ENCODE data around the gene ZNF692.
A peak's percentile ranks its signal among the peaks of the same experiment; 100 is the strongest.

The ZNF692 gene

DNA sequence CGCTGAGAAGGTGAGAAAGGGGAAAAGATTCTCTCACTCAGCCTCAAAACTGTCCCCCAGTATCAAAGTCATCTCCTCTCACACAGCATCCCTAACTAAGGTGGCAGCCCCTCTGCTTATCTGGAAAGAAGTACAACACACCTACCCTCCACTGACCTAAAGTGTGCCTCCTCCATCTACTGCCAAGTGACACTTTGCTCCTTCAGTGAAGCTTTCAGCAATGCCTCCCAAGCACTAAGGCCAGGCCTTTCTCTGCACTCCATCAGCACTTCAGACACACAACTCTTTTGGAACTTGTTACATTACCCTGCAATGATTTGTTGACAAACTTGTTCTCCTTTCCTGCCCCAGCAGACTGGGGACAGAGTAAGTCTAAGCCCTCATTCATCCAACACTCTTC, 34.6 kb downstream of the ZNF692 start:
- no peak for DNase-seq

DNA sequence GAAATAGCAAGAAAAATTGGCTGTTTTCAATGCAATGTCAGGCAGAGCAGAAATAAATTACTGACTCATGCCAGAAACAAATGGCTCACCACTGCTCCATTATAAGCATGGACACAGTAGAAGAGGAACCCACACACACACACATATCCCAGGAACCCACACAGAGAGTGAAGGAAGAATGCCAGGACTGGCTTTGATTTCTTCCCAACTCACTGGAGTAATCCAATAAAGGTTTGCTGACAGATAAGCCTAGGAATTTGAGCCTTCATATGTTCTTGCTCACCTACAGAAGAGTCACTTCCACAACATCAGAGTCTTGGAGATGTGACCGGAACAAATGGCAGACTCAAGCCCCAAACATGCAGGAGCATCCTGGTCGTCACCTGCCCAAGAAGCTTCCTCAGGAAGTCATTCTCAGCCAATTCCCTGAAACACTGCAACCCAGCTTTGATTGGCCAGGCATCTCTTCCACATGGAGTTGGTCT, 35.3 kb downstream of the ZNF692 start:
- no peak for DNase-seq

DNA sequence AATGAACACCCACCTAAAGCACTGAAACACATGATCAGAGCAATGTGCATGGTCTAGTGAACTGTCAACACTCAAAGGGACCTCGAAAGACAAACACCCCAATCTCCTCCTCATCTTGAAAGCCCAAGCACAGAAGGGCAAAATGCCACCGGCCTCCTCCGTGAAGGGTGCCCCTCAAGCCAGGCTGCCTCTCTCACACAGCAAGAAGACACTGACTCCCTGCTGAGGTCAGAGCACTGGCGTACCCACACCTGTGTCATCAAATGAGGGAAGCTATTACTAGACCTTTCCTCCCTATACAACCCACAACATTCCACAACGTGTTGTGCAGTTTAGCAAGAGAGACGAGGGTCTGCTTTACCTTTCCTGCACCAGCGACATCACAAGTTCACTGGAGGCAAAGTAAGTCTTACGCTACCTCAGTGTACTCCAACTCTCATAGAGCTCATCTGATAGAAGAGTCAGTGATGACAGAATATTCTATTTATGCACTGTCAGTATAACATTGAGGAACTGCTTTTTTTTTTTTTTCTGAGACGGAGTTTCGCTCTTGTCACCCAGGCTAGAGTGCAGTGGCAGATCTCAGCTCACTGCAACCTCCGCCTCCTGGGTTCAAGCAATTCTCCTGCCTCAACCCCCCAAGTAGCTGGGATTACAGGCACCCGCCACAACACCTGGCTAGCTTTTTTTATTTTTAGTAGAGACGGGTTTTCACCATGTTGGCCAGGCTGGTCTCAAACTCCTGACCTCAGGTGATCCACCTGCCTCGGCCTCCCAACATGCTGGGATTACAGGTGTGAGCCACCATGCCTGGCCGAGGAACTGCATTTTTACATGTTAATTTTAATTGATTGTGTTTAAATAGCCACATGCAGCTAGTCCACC, 36.5 kb downstream of the ZNF692 start:
- DNase-seq: no peak

DNA sequence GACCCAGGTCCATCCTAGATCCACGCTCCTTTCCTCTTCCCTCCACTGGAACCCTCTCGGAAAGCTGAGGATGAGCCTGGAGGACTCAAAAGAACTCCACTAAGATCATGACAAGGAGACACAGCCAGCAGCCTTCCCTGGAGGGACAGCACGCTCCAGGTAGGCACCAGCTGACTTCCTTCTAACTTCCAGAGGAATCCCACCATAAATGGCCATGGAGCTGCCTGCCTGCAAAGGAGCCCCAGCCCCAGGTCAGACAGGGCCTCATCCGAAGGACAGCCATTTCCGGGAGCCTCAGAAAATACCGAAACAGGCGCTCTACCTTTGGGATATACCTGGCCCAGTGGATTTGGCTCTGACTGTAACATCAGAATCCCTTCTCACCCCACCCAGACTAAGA, 37.2 kb downstream of the ZNF692 start:
- DNase-seq: no peak

DNA sequence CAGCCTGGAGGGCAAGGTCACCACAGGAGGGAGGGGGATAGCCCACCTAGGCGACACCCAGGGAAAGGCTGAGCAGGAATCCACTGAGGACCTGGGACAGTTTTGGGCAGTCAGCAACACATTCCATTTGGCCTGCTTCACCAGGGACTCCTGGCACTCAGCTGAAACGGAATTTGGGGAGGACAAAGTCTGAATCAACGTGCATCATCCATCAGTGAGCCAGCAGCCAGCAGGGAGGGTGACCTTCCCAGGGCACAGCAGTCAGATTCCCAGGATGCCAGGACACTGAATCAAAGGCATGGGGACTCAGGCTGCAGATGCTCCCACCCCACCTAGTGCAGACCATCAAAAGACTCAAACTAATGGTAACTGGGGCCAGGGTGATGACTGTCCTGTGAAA, 37.8 kb downstream of the ZNF692 start:
- no peak for DNase-seq

DNA sequence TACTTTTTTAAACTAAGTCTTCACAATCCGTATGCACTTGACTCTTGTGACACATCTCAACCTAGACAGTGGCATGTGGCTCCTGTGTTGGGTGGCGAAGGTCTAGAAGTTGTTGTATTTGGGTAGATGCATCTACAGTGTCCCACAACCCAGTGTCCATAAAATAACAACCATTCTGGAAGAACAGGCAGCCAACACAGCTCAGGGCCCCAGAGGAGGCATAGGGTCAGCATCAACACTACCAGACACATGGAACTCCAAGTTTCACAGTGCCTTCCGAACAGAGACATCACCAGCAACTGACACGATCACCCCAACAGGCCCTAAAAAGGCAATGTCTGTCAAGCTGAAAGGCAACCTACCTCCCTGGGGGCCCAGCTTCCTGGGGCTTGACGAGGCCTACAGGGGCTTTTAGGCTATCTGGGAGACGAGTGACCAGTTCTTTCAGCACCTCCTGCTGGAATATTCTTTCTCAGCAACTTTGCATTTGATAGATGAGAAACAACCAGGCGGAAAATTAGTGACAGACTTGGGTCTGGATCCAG, 38.8 kb downstream of the ZNF692 start:
- no peak for DNase-seq

DNA sequence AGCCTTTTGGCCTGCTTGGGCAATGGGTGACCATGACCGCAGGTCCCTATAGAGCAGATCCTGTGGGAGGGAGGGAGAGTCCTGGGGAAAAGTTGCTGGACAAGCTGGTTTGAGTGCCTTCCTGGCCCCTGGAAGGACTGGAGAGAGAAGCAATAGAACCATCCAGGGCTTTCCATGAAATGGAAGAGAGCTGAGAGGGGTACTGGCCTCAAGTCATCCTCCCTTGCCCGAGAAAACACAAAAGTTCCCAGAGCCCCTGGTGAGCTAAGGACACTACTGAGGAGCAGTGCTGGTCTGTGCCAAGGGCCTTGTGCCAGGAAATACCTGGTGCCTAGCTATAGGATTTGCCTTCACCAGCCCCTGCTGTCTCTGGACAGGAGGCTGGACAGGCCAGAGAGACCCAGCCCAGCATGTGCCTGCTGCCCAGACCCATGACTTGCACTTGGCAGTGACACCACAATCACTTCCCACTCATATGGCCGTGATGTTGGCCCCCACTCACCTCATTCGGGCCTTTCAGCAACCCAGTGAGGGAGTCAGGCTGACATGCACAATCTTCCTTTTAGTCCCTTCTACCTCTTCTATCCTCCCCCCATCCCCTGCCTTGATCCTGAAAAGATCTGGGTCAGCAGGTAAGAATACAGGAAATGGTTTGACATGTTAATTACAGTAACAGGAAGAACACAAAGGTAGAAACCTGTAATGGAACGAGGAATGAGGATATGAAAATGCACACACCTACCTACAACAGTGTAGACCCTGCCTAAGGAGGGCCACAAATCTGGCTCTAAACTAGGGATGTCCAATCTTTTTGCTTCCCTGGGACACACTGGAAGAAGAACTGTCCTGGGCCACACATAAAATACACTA, 40.1 kb downstream of the ZNF692 start:
- no peak for DNase-seq

DNA sequence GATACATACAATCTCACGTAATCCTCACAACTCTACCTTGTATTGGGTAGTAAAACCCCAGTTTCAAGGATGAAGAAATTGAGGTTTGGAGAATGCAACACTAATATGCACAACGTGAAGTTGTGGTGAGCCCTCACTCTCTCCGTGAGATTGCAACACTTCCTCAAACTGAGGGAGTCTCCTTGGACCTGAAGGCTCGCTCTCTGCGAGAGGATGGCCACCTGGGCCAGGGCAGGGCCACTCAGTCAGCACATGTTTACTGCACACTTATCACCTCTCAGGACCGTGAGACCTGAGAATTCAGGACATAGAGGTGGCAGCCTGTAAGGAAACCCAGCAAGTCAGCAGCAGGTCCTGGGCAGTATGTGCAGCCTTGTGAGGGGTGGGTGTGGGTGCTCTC, 41.8 kb downstream of the ZNF692 start:
- DNase-seq: no peak

DNA sequence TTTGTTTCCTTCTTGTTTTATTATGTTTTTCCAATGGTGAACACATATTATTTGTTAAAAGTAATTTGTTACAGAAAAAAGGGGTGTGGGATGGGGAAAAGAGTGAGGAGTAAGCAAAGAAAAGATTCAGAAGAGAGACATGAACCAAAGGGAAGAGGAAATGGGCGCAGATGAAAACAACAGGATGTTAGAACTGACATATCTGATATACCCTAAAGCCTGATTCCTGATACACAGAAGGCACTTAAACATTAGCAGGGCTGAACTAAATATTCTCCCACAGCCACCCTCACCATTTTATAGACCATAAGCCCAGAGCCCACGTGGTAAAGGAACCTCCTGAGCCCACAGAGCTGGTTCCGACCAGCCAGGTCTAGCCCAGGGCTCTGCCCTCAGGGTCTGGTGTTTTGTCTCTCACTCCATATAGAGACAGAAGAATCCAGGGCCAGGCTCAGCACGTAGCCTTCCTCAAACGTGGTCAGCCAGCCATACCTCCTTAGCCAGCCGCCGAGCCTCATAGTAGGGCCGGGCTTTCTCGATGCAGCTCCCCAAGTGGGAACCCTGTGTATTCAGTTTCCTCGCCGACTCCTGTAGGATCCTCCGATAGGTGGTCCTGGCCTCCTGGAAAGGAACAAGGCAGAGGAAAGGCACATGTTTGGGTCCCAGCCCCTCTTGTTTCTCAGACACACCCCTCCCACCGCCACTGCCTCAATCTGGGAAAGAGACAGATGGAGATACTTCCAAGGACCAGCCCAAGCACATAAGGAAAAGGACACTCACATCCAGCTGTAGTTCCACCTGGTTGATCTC, 42.6 kb downstream of the ZNF692 start:
- DNase-seq: no peak

DNA sequence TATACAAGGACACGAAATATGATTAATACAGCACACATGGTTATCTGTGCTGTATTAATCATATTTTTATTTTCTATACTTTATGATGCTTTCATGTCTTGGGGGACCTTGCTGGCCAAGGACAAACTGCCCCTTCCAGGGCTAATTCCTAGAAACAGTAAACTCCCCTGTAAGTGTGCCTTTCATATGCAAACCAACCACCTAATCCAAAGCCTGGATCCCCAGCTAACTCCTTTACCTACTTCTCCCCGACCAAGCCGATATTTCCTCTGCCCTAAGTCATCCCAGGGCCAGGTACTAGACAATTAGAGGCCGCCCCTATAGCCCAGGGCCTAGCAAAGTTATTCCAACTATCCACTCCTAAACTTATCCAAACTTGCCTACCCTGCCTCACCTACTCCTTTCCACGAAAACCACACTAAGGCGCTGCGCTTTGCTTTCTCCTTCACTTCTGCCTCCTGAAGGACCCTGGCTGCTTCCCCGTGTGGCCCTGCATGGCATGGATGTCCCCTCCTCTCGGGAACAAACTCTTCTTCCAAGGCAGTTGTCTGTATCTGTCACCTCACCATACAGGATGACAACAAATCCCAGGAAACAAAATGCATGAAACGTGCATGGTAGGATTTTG, 43.4 kb downstream of the ZNF692 start:
- no peak for DNase-seq

DNA sequence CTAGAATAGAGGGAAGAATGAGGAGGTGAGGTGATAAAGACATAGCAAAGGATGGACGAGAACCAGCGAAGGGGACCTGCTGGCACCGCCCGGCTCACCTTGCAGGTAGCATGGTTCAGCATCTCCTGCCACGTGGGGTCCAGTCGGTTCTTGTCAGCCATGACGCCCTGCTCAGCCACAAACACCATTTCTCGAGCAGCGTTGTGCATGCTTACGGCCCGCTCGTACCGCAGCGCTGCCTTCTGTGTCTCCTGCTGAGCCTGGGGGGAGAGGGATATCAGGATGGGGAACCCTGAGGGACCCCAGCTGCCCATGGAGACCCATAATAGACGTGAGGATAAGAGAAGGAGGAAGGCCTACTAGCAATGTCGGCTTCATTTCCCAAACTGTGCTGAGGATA, 44.5 kb downstream of the ZNF692 start:
- DNase-seq: no peak

DNA sequence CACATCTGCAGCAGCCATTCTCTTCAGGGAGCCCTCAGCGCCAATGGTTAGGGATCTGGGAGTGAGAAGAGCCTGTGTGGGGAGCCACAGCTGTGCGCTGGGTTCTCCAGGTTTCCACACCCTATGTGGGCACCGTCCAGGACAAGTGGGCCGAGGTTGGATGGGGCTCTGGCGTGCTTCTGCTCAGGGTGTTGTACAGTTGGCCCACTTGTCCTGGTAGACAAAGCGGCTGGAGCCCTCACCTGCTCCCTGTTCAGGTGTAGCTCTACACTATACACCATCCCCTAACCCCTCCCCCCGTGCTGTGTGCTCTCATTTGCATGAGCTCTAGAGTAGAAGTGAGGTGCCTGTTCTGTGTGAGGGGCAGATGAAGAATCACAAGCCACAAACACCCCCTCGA, 45.3 kb downstream of the ZNF692 start:
- no peak for DNase-seq

DNA sequence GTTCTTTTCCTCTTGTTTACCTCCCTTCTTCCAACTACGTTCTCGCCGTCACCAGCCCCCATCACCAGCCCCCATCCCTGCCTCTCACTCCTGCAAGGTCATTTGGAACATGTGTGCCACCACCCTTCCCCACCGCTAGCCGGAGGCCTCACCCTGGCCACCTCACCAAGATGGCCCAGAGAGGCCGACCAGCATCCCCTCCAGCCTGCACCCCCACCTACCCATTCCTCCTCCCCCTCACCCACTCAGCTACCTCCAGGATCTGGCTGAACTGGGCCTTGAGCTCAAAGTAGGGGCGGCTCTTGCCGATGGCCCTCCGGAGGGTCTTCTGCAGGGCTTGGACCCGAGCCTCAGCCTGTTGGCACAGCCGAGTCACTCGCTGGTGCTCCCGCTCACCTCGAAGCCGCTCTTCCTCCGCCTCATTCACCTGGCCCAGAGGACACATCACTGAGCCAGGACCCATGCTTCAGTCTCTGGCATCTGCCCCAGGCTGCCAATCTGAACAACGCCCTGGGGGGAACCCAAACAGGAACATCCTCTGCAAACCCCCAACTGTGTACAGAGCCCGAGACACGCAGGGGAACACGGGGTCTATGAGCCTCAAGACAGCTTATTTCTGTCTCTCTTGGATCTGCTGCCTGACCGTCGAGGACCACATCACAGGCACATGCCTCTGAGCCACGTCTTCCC, 46.0 kb downstream of the ZNF692 start:
- no peak for DNase-seq

DNA sequence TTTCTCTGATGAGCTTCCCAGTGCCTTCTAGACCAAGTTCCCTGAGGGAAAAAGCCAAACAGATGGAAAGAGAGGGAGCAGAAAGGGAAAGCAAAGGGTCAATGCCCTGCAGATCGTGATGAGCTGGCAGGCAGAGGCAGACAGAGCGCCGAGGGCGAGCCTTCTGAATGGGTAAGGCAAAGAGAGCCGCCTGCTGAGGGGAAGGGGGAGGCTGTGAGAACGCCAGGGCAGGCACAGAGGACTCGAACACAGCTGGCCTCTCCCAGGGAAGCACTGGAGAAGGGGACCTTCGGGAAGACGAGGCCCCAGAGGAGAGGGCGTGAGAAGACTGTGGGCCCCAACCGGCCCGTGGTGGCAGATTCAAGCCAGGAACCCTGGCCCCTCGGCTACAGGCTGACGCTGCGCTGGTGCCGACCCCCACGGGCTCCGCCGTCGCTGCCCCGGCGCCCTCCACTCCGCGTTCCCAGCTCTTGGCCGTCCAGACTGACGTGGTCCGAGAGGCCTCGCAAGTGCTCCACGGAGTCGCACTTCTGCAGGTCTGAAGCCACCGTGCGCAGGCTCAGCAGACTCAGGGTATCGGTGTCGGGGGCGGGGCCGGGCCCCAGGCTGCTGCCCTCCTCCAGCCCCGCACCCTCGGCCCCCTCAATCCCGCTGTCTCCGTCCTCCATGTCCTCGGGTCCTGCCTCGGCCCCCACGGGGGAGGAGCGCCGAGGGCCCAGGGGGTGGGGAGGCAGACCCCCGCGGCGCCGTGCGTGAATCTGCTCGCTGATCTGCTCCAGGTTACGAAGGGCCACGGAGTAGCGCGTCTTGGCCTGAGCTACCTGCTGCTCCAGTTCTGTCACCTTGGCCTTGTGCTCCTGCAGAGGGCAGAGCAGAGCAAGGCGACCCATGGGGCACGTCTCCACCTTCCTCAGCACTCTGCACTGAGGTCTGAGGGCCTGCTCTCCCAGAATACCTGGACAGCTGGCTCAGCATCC, 47.1 kb downstream of the ZNF692 start:
- no peak for DNase-seq

DNA sequence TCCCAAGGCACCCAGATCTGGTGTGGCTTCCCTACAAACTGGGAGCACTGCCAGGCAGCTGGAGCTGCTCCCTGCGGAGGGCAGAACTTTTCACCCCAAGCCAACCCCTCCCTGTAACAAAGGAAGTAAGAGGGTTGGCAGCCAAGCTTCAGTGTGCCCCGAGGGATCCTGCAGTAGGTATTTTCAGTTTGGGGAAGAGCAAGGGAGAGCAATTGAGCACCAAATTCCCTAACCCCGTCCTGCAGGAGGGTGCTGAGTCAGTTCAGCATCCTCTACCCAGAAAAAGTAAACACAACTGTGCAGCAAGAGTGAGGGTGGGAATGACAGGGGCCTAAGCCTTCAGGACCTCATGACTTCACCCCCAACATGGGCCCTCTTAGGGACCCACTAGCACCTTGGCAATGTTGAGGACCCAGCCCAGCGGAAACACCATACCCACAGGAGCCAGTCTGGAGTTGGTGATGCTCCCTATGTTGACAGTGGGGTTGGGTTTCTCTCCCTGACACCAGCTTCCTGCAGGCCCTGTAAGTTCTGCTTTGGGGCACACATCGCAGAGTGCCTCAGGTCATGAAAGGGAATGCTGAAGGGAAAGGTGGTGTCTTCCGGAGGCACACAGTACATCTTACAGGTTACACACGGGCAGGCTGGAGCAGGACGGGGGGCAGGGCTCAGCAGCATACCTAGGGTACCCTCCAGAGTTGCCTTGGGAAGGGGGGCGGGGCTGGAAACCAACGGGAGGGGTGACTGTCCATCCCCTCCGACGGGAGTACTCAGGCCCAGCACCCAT, 48.0 kb downstream of the ZNF692 start:
- no peak for DNase-seq

DNA sequence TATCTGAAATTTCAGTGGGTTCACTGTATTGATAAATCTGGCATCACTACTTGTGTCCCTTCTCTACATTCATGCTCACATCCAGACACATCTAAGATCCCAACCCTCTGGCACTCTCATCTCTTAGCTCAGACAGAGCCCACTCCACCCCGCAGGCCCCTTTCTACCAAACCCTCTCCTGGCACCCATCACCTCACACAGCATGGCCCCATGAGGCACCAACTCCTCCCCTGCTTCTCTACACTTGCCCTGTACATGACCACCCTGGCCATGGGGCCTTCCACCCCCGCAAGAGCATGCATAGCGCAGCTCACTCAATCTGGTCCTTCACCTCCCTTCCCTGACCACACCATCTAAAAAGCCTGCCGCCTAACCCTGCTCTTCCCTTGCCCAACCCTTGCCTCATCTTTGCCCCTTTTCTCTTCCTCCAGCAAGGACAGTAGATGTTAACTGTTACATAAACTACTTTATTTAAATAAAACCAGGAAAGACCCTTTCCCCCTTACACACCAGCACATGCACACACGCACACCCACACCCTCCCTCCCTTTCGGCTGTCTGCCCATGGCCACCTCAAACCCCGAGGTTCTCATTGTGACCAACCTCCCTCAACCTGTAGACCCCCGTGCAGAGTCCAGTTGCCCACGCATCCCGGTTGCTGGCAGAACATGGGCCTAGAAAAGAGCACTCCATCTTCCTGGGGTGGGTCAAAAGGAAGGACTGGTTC, 48.7 kb downstream of the ZNF692 start:
- DNase-seq: no peak

DNA sequence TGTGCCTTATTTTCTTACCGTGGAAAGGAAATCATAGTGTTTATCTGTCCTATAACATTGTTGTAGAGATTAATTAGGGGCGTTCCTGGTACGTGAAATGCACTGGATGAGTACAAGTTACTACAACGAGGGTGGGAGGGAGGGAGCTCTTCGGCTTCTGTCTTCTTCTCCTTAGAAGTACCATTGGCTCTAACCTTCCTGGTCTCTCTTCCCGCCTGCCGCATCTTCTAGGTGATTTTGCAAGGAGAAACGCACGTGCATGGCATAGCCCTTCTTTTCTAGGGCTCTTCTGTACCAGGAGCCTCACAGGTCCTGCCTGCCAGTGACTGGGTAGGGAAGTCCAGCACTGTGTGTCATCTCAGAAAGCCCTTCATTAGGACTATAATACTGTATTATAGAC, 50.0 kb downstream of the ZNF692 start:
- DNase-seq: no peak

DNA sequence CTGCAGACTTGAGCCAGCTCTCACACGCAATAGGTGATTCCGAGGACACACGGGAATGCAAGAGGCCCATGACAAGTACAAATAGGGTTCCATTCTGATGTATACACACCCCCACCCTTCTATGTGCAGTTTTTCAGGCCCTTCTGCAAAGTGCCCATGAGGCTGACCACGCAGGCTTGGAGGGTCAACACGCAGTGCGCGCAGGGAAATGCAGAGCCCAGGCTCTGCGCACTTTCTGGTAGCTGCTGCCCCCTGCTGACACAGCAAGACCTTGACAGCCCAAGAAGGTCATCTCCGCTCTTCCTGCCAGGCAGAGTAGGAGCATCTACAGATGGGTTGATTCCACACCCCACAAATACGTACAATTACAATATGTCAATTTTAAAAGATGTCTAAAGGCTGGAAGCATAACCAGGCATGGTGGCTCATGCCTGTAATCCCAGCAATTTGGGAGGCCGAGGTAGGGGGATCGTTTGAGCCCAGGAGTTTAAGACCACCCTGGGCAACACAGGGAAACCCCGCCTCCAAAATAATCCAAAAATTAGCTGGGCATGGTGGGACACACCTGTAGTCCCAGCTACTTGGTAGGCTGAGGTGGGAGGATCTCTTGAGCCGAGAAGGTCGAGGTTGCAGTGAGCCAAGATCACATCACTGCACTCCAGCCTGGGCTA, 51.7 kb downstream of the ZNF692 start:
- peak; percentile 55 for DNase-seq

Measured in CD4-positive, alpha-beta T cell treated with Interleukin-12 subunit alpha and Interleukin-12 subunit beta, for 1 hour (primary cell).